ES-I3 (cell line): ENCODE measurements around the gene MAGI2.

Source experiments
- H3K36me3 ChIP-seq: 2 replicates; pipeline ENCODE4 v1.6.1; 2013; ENCODE audit warnings: mild to moderate bottlenecking, low read length, control low read depth, moderate library complexity; ENCODE audit not compliant: insufficient read depth
- H3K4me1 ChIP-seq: 2 replicates; pipeline ENCODE4 v1.6.1; 2013; ENCODE audit warnings: mild to moderate bottlenecking, control low read depth, low read length; ENCODE audit not compliant: insufficient read depth
- H3K9ac ChIP-seq: 2 replicates; pipeline ENCODE4 v1.6.1; 2013; ENCODE audit warnings: low read depth, mild to moderate bottlenecking, low read length, moderate library complexity
- H3K9me3 ChIP-seq: 2 replicates; pipeline ENCODE4 v1.6.1; 2013; ENCODE audit warnings: mild to moderate bottlenecking, low read length, moderate library complexity; ENCODE audit not compliant: control insufficient read depth, insufficient read depth

The MAGI2 gene

DNA sequence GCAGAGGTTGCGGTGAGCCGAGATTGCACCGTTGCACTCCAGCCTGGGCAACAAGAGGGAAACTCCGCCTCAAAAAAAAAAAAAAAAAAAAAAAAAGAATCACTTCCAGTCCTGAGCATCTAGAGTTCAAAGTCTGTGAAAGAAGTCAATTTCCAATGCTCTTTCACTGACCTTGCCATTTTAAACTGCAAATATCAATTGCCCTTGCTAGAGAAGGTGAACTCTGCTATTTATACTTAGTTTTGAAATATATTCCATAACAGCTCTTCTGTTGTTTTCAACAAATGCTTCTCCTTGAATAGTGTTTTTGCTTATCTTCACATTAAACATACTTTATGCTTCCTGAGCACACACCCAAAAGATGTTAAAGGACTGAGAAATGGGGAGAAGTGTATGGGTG lies 1323.6 kb downstream of the MAGI2 start:
- Histone ChIP-seq H3K9ac (no peak overlapping the region), H3K36me3 (no peaks in the 10 kb centered on the region), H3K4me1 (no peaks in the 10 kb centered on the region; the same call in 1 of the 2 replicates), H3K9me3 (no peaks in the 10 kb centered on the region)

GRCh38 chr7:78127009-78127408 lies 1326.5 kb downstream of the MAGI2 start:
- no peak overlapping the region for H3K9ac ChIP-seq
- no peaks in the 10 kb centered on the region; the same call in 1 of the 2 replicates for H3K4me1 ChIP-seq
- no peaks in the 10 kb centered on the region for H3K36me3 ChIP-seq
- no peaks in the 10 kb centered on the region for H3K9me3 ChIP-seq

GRCh38 chr7:78125884-78126283 lies 1327.6 kb downstream of the MAGI2 start:
- H3K4me1 ChIP-seq, result no peaks in the 10 kb centered on the region; the same call in 1 of the 2 replicates
- H3K36me3 ChIP-seq, result no peaks in the 10 kb centered on the region
- H3K9ac ChIP-seq, result no peak overlapping the region
- no peaks in the 10 kb centered on the region for H3K9me3 ChIP-seq

- no peaks in the 10 kb centered on the region for H3K36me3 ChIP-seq
- H3K4me1 ChIP-seq, result no peaks in the 10 kb centered on the region; the same call in 1 of the 2 replicates
- no peak overlapping the region for H3K9ac ChIP-seq
- no peaks in the 10 kb centered on the region for H3K9me3 ChIP-seq
Observed at GRCh38 chr7:78124216-78124615, 1329.3 kb downstream of the MAGI2 start.

DNA sequence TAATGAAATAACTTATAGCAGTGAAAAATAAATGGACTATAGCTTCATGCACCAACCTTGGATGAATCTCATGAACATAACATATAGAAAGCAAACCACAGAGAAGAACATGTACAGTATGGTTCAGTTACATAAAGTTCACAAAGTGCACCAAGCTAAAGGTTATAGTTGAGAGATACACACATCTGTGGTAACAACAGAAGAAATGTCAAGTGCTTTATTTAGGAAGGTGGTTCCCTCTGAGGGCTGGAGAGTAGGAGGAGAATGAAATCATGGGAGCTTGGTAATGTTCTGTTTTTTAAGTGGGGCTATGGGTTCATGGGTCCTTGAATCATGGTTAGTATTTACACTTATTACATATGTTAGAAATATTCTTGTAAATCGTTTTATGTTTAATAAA lies 1331.6 kb downstream of the MAGI2 start:
- Histone ChIP-seq H3K9me3 (no peaks in the 10 kb centered on the region), H3K9ac (no peak overlapping the region), H3K4me1 (no peaks in the 10 kb centered on the region; the same call in 1 of the 2 replicates), H3K36me3 (no peaks in the 10 kb centered on the region)

DNA sequence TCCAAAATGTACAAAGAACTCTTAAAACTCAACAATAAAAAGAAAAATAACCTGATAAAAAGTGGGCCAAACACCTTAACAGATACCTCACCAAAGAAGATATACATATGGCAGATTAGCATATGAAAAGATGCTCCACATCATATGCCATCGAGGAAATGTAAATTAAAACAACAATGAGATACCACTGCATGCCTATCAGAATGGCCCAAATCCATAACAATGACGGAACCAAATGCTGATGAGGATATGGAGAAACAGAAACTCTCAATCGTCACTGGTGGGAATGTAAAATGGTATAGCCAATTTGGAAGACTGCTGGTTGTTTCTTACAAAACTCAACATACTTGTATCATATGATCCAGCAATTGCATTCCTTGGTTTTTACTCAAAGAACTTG lies 1335.0 kb downstream of the MAGI2 start:
- Histone ChIP-seq H3K4me1 (no peaks in the 10 kb centered on the region; the same call in 1 of the 2 replicates), H3K36me3 (no peaks in the 10 kb centered on the region; the same call in 1 of the 2 replicates)

DNA sequence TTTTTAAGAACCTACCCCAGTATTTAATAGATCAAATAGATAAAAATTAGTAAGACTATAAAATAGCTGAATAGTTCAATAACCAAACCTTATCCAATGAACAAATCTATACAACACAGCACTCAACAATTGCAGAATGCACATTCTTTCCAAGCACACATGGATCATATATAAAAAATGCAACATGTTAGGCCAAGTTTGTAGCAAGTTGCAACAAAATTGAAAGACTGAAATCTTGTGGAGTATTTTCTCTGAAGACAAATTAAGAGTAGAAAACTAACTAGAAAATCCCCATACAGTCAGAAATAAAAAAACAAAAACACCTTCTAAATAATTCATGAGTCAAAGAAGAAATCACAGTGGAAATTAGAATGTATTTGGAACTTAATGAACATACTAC lies 1337.6 kb downstream of the MAGI2 start:
- Histone ChIP-seq H3K9ac (no peak overlapping the region), H3K9me3 (no peaks in the 10 kb centered on the region), H3K4me1 (peaks cover 8% of the 10 kb centered on the region; the same call in 1 of the 2 replicates), H3K36me3 (no peaks in the 10 kb centered on the region; the same call in 1 of the 2 replicates)

More for the DNA sequence above, 1335.0 kb downstream of the MAGI2 start:
- no peak overlapping the region for H3K9ac ChIP-seq
- H3K9me3 ChIP-seq, result no peaks in the 10 kb centered on the region

DNA sequence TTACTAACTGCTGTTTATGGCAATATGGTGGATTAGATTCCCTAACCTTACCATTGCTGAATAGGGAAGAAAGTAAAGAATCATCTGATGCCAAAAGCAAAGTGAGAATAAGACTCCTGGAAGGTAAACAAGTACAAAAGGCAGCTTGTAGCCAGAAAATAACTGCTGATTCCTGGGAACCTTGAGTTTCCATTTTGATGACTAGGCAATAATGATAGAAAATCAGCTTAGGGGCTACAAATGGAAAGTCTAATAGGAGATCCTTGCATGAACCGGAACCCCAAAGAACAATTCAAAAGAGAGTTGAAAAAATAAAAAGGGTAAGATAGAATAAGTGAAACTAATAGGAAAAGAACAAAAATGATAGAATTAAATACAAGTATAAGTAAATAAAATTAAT lies 1338.5 kb downstream of the MAGI2 start:
- no peaks in the 10 kb centered on the region for H3K9me3 ChIP-seq
- no peak overlapping the region for H3K9ac ChIP-seq
- peaks cover 13% of the 10 kb centered on the region; the same call in 1 of the 2 replicates for H3K4me1 ChIP-seq
- no peaks in the 10 kb centered on the region; the same call in 1 of the 2 replicates for H3K36me3 ChIP-seq

- no peak overlapping the region for H3K9ac ChIP-seq
- no peaks in the 10 kb centered on the region; the same call in 1 of the 2 replicates for H3K36me3 ChIP-seq
- H3K9me3 ChIP-seq, result no peaks in the 10 kb centered on the region
- peaks cover 13% of the 10 kb centered on the region; the same call in 1 of the 2 replicates for H3K4me1 ChIP-seq
Observed at GRCh38 chr7:78112488-78112887, 1341.0 kb downstream of the MAGI2 start.

DNA sequence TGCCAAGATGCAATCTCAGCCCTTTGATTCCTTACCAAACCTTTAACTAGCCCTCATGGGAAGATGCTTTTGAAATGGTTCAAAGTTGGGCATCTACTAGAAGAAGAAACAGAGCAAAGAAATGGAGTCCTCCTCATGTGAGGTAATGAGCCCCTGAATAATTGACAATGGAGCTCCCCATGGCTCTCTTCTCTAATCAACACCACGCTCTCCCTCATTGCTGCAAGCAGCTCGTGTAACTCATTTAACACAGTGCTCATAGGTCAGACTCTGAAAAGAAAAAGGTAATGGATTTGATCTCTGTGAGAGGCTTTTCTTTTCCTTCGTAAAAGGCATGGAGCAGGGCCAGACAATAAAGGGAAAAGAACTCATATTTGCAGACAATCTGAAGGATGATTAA lies 1342.1 kb downstream of the MAGI2 start:
- Histone ChIP-seq H3K9me3 (no peaks in the 10 kb centered on the region), H3K4me1 (peaks cover 13% of the 10 kb centered on the region; the same call in 1 of the 2 replicates), H3K9ac (no peak overlapping the region), H3K36me3 (no peaks in the 10 kb centered on the region; the same call in 1 of the 2 replicates)

DNA sequence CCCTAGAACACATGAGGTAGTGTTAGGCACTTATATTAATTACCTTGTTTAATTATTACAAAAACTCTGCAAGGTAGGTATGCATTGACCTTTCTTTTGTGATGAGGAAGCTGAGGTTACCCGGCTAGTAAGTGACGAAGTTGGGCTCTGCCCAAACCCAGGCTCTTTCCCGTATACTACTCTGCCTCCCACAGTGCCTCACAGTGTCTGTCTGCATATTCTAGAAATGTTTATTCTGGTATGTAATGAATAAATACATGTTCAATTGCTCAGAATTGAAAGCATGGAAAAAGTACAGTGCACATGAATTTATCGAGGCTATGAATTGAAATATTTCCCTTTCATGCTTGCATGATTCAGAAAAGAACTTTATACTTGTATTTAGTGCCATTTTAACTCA lies 1350.0 kb downstream of the MAGI2 start:
- H3K9ac ChIP-seq, result no peak overlapping the region
- no peaks in the 10 kb centered on the region for H3K4me1 ChIP-seq
- no peaks in the 10 kb centered on the region for H3K9me3 ChIP-seq
- H3K36me3 ChIP-seq, result no peaks in the 10 kb centered on the region

DNA sequence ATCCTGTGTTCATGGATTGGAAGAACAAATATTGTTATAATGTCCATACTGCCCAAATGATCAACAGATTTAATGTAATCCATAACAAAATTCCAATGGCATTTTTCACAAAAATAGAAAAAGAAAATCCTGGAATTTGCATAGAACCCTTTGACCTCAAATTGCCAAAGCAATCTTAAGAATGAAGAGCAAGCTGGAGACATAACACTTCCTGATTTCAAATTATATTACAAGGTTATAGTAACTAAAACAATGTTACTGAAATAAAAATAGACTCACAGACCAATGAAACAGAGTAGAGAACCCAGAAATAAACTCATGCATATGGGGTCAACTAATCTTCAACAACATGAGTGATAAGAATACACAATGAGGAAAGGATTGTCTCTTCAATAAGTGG lies 1352.4 kb downstream of the MAGI2 start:
- H3K4me1 ChIP-seq, result no peaks in the 10 kb centered on the region
- H3K9ac ChIP-seq, result no peak overlapping the region
- H3K9me3 ChIP-seq, result no peaks in the 10 kb centered on the region
- no peaks in the 10 kb centered on the region for H3K36me3 ChIP-seq

- Histone ChIP-seq H3K36me3 (no peaks in the 10 kb centered on the region), H3K9ac (no peak overlapping the region), H3K9me3 (no peaks in the 10 kb centered on the region), H3K4me1 (no peaks in the 10 kb centered on the region)
Observed at GRCh38 chr7:78099715-78100394, 1353.6 kb downstream of the MAGI2 start.

GRCh38 chr7:78095549-78095948 lies 1357.9 kb downstream of the MAGI2 start:
- Histone ChIP-seq H3K9ac (no peak overlapping the region), H3K9me3 (no peaks in the 10 kb centered on the region), H3K4me1 (no peaks in the 10 kb centered on the region), H3K36me3 (no peaks in the 10 kb centered on the region)

DNA sequence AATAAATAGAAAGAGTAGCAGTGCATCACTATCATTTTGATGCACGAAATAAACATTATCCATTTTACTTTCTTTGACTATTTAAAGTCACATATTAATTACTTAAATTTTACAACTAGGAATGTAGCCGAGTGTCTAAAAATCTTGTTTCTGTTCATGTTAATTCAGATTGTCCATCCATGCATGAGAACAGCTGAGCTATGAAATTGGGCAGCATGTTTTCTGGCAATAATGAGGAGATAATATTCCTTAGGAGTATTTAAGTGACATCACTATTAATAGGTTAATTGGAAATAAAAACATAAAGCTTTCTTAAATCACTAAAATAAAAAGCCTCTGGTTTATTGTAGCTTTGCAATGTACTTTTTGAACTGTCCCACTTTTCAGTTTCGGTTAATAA lies 1361.1 kb downstream of the MAGI2 start:
- H3K36me3 ChIP-seq, result no peaks in the 10 kb centered on the region
- no peak overlapping the region for H3K9ac ChIP-seq
- H3K4me1 ChIP-seq, result no peaks in the 10 kb centered on the region
- no peaks in the 10 kb centered on the region for H3K9me3 ChIP-seq
